HG02623 (cell line): ENCODE measurements around the gene ELFN1.

ENCODE experiments used
- ATAC-seq: cut with Tn5 transposase; IDR thresholded peaks from one replicate; pipeline ENCODE4 v1.9.1; 2021; ENCODE audit warnings: moderate library complexity; ENCODE audit not compliant: unreplicated experiment

Gene ELFN1

DNA sequence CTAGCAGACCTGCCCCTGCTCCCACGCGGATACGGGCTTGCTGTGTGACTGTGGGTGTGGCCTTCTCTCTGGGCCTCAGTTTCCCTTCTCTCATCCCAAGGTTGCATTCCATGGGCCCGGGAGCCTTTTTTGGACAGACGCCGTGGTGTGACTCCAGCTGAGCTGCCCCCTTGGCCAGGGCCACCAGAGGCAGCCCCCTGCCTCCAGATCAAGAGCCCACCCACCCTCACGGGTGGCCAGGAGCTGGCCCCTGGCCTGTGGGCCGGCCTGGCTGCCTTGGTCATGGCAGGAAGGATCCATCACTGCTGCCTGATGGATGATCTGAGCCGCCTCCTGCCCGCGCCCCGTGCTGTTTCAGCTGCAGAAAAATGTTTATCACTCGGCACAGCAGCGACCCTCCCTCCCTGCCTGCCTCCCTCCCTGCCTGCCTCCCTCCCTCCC, 27.8 kb upstream of the ELFN1 start:
- no peak for ATAC-seq

GRCh38 chr7:1643270-1644092, 26.6 kb upstream of the ELFN1 start:
- no peak for ATAC-seq

GRCh38 chr7:1644341-1645070, 25.6 kb upstream of the ELFN1 start:
- no peak for ATAC-seq

DNA sequence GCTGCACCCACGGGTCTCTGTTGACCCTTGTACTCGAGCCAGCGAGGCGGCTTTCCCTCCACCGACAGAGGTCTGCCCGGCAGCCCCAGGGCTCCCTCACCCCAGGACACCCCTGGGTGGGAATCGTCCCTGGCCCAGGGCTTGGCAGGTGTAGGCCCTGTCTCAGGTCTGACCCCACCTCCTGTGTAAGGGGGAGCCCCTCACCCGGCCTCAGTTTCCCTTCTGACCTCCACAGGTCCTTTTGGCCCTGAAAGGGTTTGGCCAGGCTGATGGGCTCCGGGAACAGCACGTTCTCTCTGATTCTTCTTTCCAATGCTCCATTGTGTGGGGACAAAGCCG, 25.0 kb upstream of the ELFN1 start:
- no peak for ATAC-seq

GRCh38 chr7:1645476-1645875, 24.6 kb upstream of the ELFN1 start:
- ATAC-seq: no peak

DNA sequence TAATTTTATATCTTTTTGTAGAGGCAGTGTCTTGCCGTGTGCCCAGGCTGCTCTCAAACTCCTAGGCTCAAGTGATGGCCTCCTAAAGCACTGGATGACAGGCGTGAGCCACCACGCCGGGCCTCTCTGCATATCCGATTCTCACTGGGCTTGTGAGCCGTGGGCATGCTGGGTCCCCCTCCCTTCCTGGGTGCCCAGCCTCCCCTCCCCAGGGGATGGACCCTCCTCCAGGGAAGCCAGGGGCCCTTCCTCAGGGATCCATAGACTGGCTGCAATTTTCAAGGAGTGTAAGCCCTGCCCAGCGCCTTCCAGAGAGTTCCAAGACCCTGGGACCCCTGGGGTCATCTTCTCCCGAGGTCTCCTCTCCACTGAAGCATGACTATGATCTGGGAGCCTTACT, 23.7 kb upstream of the ELFN1 start:
- no peak for ATAC-seq

DNA sequence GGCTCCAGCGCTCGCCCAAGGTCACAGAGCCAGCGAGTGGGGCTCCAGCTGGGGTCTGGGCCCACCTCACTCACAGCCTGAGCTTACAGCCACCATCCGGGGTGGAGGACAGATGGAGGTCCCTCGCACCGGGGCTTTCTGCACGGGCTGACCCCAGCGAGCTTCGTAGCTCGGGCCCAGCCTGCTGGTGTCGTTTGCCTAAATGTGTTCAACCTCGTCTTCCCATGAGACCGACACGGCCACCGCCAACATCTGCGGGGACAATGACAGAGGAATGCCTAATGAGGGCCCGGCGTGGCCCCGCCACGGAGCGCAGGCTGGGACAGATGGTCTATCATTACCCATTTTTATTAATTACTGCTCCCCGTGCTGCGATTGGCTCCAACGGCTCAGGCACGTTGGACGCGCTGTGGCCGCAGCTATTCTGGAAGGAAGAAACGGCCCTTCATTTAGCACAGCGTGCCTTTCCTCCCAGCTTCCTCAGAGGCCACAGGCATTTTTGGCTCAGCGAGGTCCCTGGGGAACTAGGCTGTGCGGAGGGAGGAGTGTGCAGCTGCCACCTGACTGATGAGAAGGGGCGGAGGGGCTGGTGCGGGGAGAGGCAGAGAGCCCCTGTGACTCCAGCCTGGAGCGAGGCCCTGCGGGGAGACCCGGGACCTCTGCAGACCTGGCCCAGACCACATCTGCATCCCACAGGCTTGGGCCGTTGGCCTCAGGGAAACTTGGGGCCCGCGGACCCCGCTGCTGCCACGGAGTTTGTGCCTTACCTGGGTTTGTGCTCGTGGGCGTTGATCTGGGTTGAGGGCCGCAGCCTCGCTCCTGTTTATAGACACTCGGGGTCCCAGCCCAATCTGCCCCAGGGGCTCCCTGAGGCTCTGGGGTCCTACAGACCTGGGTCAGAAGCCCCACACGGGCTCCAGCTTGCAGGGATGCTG, 22.9 kb upstream of the ELFN1 start:
- ATAC-seq: no peak

GRCh38 chr7:1647961-1648672, 22.0 kb upstream of the ELFN1 start:
- ATAC-seq: no peak

DNA sequence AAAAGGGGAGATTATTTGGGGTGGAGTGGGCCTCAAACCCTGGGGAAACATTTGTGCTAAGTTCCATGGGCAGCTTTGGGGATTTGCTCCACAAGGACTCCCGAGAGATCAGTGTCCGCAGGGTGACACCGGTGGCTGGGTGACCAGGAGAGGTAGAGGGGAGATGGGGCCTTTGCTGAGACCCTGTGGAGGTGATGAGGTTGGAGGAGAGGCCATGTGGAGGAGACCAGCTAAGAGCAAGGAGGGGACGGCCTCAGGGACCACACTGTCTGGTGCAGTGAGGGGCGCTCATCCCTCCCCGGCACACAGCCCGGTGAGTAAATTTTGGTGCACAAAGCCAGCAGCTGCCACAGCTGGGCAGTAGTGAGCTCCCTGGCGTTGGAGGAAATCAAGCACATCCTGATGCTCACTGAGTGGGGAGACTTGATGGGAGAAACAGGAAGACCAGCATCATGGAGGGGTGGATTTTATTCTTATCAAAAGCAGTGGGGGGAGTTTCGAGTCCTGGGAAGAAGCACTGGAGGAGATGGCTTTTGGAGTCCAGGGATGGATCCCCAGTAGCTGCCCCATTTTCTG, 20.2 kb upstream of the ELFN1 start:
- no peak for ATAC-seq

DNA sequence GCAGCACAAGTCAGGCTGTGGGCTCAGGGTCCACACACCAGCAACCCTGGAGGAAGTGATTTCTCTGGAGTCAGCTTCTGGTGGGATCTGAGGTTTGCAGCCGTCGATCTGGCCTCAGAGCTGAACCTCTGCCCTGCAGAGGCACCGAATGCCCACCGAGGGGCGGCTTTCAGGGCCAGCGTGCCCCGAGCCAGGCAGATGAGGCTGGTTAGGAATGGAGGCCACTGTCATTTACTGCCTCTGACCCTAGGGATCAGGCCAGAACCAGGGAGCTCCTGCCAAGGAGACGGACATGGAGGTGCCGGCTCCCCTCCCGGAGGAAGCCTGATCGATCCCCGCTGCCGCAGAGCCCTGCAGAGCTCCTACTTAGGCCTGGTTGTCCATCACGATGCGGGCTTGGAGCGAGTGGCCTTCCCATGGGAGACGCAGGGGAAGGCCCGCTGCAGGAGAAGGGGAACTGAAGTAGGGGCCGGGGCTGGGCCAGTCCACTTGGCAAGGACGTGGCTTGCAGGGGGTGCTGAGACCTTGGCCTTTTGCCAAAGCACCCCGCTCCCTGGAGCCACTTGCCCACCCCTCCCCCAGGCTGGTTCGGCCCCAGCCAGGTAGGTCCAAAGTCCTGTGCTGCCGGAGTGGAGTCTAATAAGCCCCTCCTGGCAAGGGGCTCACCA, 19.6 kb upstream of the ELFN1 start:
- ATAC-seq: no peak

DNA sequence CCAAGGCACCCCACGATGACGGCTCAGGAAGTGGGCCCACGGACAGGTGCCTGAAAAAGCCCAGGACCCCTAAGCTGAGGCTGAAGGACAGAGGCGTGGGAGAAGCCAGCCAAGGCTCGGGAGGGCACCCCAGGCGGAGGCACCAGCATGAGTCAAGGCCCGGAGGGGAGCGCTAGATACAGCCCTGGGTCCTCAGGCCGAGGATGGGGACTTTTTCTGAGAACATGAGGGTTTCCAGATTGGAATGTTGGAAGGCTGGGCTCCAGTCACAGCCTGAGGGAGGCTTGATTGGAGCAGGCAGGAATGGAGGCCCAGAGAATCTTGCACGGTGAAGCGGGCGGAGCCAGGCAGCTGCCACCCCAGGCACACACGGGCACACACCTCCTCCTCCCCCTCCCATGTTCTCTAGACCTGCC, 19.0 kb upstream of the ELFN1 start:
- ATAC-seq: no peak

- ATAC-seq: no peak
Measured at GRCh38 chr7:1651891-1652290, 18.2 kb upstream of the ELFN1 start.

DNA sequence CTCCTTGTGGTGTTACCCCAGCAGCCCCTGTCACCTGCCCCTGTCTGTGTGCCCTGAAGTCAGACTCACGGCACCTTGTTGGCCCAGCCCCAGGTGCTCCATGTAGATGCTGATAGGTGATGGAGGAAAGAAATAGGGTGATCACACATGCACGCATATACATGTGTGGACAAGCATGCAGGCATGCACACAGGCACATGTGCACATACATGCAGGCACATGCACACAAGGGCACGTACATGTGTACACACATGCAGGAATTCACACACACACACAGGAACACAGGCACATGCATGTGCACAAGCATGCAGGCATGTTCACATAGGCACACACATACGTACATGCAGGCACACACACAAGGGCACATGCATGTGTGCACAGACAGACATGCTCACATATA, 16.6 kb upstream of the ELFN1 start:
- ATAC-seq: no peak

DNA sequence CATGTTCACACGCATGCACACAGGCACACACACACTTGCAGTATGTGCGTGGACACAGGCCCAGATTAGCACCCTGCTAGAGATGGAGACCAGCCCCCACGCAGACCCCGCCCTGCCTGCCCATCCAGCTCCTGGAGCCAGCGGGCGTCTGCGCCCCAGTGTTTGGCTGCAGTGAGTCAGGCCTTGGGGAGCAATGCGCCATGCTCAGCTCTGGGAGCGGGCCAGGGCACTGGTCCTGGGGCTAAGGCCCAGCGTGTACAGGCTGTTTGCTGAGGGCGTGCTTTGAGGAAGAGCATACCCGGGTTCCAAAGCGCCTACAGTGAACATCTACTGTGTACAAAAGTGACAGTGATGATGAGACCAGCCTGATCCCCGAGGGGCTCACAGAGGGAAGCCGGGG, 16.0 kb upstream of the ELFN1 start:
- ATAC-seq: no peak

DNA sequence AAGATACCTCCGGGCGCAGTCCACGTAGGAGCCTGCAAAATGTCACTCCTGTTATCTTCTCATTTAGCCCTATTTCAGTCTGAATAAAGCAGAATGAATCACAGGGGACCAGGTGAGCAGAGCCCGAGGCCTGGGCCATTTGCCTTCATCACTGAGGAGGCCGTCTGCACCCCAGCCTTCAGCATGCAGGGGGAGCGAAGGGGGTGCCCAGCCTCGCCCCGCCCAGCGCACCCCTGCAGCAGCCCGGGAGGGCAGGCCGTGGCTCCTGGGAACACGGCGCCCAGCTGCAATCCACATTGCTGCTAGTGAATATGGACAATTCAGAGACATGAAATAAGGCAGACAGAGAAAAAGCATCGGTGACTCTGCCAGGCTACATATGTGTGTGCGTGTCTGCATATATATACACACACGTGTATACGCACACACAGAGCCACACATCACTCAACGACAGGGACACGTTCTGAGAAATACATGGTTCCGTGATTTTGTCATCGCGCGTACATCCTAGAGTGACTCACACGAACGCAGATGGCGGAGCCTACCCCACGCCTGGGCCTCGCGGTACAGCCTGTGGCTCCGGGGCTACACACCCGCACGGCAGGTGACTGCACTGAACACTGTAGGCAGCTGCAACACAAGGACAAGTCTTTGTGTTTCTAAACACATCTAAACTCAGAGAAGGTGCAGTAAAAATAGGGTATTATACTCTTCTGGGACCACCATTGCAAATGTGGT, 15.2 kb upstream of the ELFN1 start:
- ATAC-seq: no peak

- ATAC-seq: no peak
Measured at GRCh38 chr7:1659696-1660095, 10.4 kb upstream of the ELFN1 start.

DNA sequence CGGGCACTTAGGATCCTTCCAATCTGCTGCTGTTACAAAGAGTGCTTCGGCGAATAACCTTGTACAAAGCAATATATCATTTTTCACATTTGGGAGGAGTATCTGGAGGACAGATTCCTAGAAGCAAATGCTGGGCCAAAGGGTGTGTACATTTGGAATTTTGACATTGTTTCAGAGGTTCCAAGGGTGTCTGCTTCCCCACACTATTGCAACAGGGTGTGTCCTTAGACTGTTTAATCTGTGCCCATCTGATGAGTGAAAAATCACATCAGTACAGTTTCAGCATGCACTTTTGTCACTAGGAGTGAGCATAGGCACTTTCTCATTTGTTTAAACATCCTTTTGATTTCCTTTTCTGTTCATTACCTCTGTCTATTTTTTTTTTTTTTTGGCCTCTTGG, 8.6 kb upstream of the ELFN1 start:
- ATAC-seq: no peak

DNA sequence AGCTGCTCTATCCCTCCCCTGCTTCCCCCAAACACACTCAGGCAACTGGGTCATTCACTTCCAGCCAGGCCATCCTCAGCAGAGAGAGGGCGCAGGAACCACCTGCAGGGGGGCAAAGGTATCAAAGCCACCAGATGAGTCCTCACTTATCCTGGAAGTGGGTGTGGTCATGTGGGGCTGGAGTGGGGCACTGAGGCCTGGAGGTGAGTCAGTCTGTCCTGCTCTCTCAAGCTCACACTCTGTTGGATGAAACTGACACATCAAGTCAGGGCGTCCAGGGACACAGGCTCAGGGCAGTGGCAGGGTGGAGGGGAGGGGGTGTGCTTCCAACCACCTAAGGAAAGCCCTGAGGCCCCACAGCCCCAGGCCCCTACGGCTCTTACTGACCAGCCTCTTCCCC, 8.0 kb upstream of the ELFN1 start:
- no peak for ATAC-seq

GRCh38 chr7:1662767-1663166, 7.3 kb upstream of the ELFN1 start:
- no peak for ATAC-seq
